ENCODE measurements around the gene PEX5.

GRCh38 chr12:7189398-7190267 is at the start of gene PEX5:
- TF ChIP-seq, protein P1, sequence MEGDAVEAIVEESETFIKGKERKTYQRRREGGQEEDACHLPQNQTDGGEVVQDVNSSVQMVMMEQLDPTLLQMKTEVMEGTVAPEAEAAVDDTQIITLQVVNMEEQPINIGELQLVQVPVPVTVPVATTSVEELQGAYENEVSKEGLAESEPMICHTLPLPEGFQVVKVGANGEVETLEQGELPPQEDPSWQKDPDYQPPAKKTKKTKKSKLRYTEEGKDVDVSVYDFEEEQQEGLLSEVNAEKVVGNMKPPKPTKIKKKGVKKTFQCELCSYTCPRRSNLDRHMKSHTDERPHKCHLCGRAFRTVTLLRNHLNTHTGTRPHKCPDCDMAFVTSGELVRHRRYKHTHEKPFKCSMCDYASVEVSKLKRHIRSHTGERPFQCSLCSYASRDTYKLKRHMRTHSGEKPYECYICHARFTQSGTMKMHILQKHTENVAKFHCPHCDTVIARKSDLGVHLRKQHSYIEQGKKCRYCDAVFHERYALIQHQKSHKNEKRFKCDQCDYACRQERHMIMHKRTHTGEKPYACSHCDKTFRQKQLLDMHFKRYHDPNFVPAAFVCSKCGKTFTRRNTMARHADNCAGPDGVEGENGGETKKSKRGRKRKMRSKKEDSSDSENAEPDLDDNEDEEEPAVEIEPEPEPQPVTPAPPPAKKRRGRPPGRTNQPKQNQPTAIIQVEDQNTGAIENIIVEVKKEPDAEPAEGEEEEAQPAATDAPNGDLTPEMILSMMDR (IDR thresholded peaks at IDR 0.05): no peak
- TF ChIP-seq POLR2A (IDR thresholded peaks at IDR 0.05): no peak
- no peak for TF ChIP-seq EP300 (IDR thresholded peaks at IDR 0.05)
